Central memory CD8-positive, alpha-beta T cell (primary cell): Measurements from ENCODE around the gene DIP2C.

Experiments used
- ATAC-seq: fragments of 150-1000 bp; cut with Tn5 transposase; replicated peaks from 2 replicates; pipeline ENCODE4 v1.10.0; 2022; ENCODE audit warnings: mild to moderate bottlenecking, moderate FRiP score, moderate number of reproducible peaks; ENCODE audit not compliant: poor library complexity, severe bottlenecking; ENCODE audit errors: extremely low read depth
- DNase-seq, 2 donors: peaks; one replicate each; pipeline ENCODE4 v3.0.0; 2021; ENCODE audit warnings: low spot score in 2 of 2
- H3K27ac Mint-ChIP-seq: one replicate; pipeline ENCODE4 v1.8.0; 2022; ENCODE audit warnings: low read depth, mild to moderate bottlenecking, moderate library complexity, mixed read lengths
- H3K27me3 Mint-ChIP-seq: one replicate; pipeline ENCODE4 v1.8.0; 2022; ENCODE audit warnings: mixed read lengths
- H3K36me3 Mint-ChIP-seq: one replicate; pipeline ENCODE4 v1.8.0; 2022; ENCODE audit warnings: mild to moderate bottlenecking, moderate library complexity, mixed read lengths; ENCODE audit not compliant: insufficient read depth
- H3K4me1 Mint-ChIP-seq: one replicate; pipeline ENCODE4 v1.8.0; 2022; ENCODE audit warnings: mixed read lengths
- H3K4me3 Mint-ChIP-seq: one replicate; pipeline ENCODE4 v1.8.0; 2022; ENCODE audit warnings: mild to moderate bottlenecking, moderate library complexity, mixed read lengths
- H3K9me3 Mint-ChIP-seq: one replicate; pipeline ENCODE4 v1.8.0; 2022; ENCODE audit warnings: mixed read lengths

Gene DIP2C

GRCh38 chr10:508726-509125, 180.7 kb downstream of the DIP2C start:
- H3K4me3 Mint-ChIP-seq = no peak overlapping the region
- ATAC-seq (no peak), DNase-seq (no peak)
- H3K9me3 Mint-ChIP-seq = no peaks in the 10 kb centered on the region
- H3K4me1 Mint-ChIP-seq = peaks cover 24% of the 10 kb centered on the region
- H3K27me3 Mint-ChIP-seq = peaks cover 41% of the 10 kb centered on the region
- H3K36me3 Mint-ChIP-seq = peaks cover 4% of the 10 kb centered on the region
- no peak overlapping the region for H3K27ac Mint-ChIP-seq

- no peak for ATAC-seq
- Mint-ChIP-seq H3K27me3 (peaks cover 49% of the 10 kb centered on the region), H3K4me3 (no peak overlapping the region), H3K9me3 (no peaks in the 10 kb centered on the region), H3K27ac (no peak overlapping the region), H3K4me1 (peaks cover 20% of the 10 kb centered on the region), H3K36me3 (peaks cover 4% of the 10 kb centered on the region)
- DNase-seq = no peak
Observed at GRCh38 chr10:507908-508444, 181.5 kb downstream of the DIP2C start.

DNA sequence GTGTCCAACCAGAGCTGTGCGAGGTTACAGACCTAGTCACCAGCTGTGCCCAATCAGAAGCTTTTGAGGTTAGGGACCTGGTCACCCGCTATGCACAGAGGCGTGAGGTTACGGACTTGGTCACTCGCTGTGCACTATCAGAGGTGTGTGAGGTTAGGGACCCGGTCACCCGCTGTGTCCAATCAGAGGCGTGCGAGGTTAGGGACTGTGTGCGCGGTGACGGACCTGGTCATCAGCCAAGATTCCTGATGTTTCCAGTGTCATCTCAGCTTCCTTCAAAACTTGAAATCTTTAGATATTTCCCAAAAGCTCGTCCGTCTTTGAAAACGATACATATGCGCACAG, 182.1 kb downstream of the DIP2C start:
- Mint-ChIP-seq H3K9me3 (no peaks in the 10 kb centered on the region), H3K36me3 (peaks cover 4% of the 10 kb centered on the region), H3K27ac (no peak overlapping the region), H3K4me1 (peaks cover 27% of the 10 kb centered on the region), H3K27me3 (peaks cover 55% of the 10 kb centered on the region), H3K4me3 (no peak overlapping the region)
- ATAC-seq (no peak), DNase-seq (no peak)

DNA sequence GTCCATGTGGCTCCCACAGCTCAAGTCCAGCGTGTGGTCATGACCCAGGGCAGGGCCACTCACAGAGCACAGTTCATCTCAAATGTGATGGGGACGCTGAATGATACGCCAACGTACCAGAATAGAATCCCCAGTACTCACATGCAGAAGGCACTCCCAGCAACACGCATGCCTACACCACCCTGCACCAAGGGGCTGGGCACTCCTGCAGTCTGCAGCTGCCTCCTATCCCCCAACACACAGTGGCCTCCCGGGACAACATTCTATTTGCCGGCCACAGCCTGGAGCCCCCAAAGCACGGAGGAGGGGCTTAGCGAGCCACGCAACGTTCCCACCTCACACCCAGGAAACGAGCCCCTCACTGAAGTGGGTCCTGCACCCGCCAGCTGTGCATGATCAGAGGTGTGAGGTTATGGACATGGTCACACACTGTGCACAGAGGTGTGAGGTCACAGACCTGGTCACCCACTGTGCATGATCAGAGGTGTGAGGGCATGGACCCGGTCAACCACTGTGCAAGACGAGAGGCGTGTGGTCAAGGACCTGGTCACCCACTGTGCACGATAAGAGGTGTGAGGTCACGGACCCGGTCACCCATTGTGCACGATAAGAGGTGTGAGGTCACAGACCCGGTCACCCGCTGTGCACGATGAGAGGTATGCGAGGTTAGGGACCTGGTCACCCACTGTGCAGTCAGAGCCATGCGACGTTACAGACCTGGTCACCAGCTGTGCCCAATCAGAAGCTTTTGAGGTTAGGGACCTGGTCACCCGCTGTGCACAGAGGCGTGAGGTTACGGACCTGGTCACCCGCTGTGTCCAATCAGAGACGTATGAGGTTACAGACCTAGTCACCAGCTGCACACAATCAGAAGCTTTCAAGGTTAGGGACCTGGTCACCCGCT, 182.8 kb downstream of the DIP2C start:
- Mint-ChIP-seq H3K9me3 (no peaks in the 10 kb centered on the region), H3K27ac (no peak overlapping the region), H3K4me1 (peaks cover 30% of the 10 kb centered on the region), H3K4me3 (no peak overlapping the region), H3K36me3 (peaks cover 4% of the 10 kb centered on the region), H3K27me3 (peaks cover 61% of the 10 kb centered on the region)
- no peak for ATAC-seq
- no peak for DNase-seq

- no peak overlapping the region for H3K27ac Mint-ChIP-seq
- H3K4me1 Mint-ChIP-seq = peaks cover 20% of the 10 kb centered on the region
- no peak overlapping the region for H3K4me3 Mint-ChIP-seq
- no peak for DNase-seq
- ATAC-seq = no peak
- no peaks in the 10 kb centered on the region for H3K9me3 Mint-ChIP-seq
- H3K36me3 Mint-ChIP-seq = peaks cover 1% of the 10 kb centered on the region
- peaks cover 62% of the 10 kb centered on the region for H3K27me3 Mint-ChIP-seq
Observed at GRCh38 chr10:505419-505818, 184.0 kb downstream of the DIP2C start.

- ATAC-seq (no peak), DNase-seq (no peak)
- H3K27ac Mint-ChIP-seq = no peak overlapping the region
- H3K9me3 Mint-ChIP-seq = no peaks in the 10 kb centered on the region
- H3K27me3 Mint-ChIP-seq = peaks cover 62% of the 10 kb centered on the region
- peaks cover 20% of the 10 kb centered on the region for H3K4me1 Mint-ChIP-seq
- no peak overlapping the region for H3K4me3 Mint-ChIP-seq
- H3K36me3 Mint-ChIP-seq = peaks cover 1% of the 10 kb centered on the region
Observed at GRCh38 chr10:504806-505205, 184.7 kb downstream of the DIP2C start.

DNA sequence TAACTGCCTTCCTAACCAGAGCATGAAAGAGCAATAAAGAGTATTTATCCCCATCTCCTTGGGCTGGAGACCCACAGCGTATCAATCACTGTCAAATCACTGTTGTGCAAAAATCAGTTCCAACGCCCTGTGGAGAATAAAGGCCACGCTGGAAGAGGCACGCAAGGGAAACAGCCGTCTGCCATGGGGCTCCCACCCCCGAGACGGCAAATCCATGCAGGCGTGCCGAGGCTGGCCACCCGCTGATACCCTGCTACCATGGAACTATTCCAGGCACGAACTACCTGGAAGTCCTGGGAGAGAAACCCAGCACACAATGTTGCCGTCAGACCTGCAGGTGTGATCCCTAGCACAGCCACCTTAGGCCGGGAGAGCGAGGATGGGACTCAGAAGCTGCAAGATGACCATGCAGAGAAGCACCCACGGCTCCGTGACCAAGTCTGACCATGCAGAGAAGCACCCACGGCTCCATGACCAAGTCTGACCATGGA, 185.3 kb downstream of the DIP2C start:
- H3K4me3 Mint-ChIP-seq = no peak overlapping the region
- H3K4me1 Mint-ChIP-seq = peaks cover 20% of the 10 kb centered on the region
- H3K36me3 Mint-ChIP-seq = peaks cover 1% of the 10 kb centered on the region
- no peak for DNase-seq
- H3K9me3 Mint-ChIP-seq = no peaks in the 10 kb centered on the region
- no peak overlapping the region for H3K27ac Mint-ChIP-seq
- ATAC-seq = no peak
- H3K27me3 Mint-ChIP-seq = peaks cover 62% of the 10 kb centered on the region

DNA sequence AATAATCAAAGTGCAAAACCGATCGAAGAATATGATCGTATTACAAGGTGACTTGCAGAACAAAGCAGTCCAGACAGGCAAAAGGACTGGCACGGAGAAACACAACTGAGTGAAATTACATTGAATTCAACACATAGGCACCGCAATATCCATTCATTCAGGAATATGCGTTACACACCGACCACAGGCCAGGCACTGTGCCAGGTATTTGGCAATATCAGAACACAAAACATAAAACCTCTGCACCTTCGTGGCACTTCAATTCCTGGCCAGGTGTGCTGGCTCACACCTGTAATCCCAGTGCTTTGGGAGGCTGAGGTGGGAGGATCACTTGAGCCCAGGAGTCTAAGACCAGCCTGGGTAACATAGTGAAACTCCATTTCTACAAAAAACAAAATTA, 187.9 kb downstream of the DIP2C start:
- Mint-ChIP-seq H3K4me3 (no peak overlapping the region), H3K27me3 (peaks cover 49% of the 10 kb centered on the region), H3K27ac (no peak overlapping the region), H3K36me3 (peaks cover 3% of the 10 kb centered on the region), H3K9me3 (no peaks in the 10 kb centered on the region), H3K4me1 (peaks cover 20% of the 10 kb centered on the region)
- ATAC-seq (no peak), DNase-seq (no peak)

GRCh38 chr10:500876-501275, 188.6 kb downstream of the DIP2C start:
- DNase-seq (no peak), ATAC-seq (no peak)
- H3K4me3 Mint-ChIP-seq = no peak overlapping the region
- H3K27me3 Mint-ChIP-seq = peaks cover 42% of the 10 kb centered on the region
- no peak overlapping the region for H3K27ac Mint-ChIP-seq
- H3K36me3 Mint-ChIP-seq = peaks cover 3% of the 10 kb centered on the region
- peaks cover 20% of the 10 kb centered on the region for H3K4me1 Mint-ChIP-seq
- no peaks in the 10 kb centered on the region for H3K9me3 Mint-ChIP-seq

DNA sequence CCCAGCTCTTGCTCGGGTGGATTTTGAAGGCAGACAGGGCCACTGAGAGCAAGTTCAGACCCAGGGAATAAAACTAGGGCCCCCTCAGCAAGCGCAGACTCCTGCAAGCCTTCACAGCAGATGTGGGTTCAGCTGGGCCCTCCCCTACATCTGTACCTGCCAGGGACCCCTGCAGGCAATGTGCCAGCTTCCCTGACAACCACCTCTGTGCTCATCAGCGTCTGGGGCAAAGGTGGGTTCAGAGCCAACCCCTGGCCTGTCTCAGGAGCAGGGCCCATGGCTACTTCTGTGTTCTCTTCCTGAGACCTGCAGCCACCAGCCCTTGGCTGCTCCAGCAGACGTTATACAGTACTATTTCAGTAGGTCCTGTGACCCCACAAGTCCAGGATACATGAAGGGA, 189.5 kb downstream of the DIP2C start:
- ATAC-seq (no peak), DNase-seq (no peak)
- Mint-ChIP-seq H3K9me3 (no peaks in the 10 kb centered on the region), H3K36me3 (peaks cover 3% of the 10 kb centered on the region), H3K27ac (no peak overlapping the region), H3K4me1 (peaks cover 15% of the 10 kb centered on the region), H3K27me3 (peaks cover 33% of the 10 kb centered on the region), H3K4me3 (no peak overlapping the region)

- no peaks in the 10 kb centered on the region for H3K9me3 Mint-ChIP-seq
- ATAC-seq (no peak), DNase-seq (no peak)
- H3K4me1 Mint-ChIP-seq = peaks cover 13% of the 10 kb centered on the region
- peaks cover 3% of the 10 kb centered on the region for H3K36me3 Mint-ChIP-seq
- H3K27ac Mint-ChIP-seq = no peak overlapping the region
- H3K4me3 Mint-ChIP-seq = no peak overlapping the region
- H3K27me3 Mint-ChIP-seq = peaks cover 23% of the 10 kb centered on the region
Observed at GRCh38 chr10:498760-499435, 190.6 kb downstream of the DIP2C start.

DNA sequence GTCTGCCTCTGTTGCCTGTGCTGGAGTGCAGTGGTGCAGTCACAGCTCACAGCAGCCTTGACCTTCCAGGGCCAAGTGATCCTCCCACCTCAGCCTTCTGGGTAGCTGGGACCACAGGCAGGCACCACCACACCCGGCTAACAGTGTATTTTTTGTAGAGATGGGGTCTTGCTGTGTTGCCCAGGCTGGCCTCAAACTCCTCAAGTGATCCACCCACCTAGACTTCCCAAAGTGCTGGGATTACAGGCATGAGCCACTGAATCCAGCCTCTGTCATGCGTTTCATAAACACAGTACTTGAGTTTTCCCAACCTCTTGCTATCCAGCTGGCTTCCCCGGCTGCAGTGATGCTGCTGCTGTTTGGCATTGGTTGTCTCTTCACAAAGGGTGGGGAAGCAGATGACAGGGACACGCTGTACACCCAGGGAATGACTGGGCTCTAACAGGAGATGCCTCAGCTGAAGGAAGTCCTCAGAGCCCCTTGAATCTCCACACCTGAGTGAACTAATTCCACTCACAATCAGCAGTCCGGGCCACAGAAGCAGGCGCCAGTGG, 191.5 kb downstream of the DIP2C start:
- Mint-ChIP-seq H3K9me3 (no peaks in the 10 kb centered on the region), H3K4me1 (peaks cover 10% of the 10 kb centered on the region), H3K4me3 (no peak overlapping the region), H3K27me3 (peaks cover 14% of the 10 kb centered on the region), H3K27ac (no peak overlapping the region), H3K36me3 (peaks cover 3% of the 10 kb centered on the region)
- no peak for ATAC-seq
- DNase-seq = no peak
